Measurements from ENCODE around the gene SPSB2.

Gene SPSB2

GRCh38 chr12:6829536-6830220, 43.4 kb downstream of the SPSB2 start:
- no peak for DNase-seq

GRCh38 chr12:6828781-6829535, 44.1 kb downstream of the SPSB2 start:
- peak; percentile 86 for DNase-seq

GRCh38 chr12:6827982-6828780, 44.9 kb downstream of the SPSB2 start, which contains the start of gene P3H3:
P3H3 (plus strand) TSS chr12:6828407; CDS start chr12:6828441, 34 bp downstream.
- DNase-seq: peak; percentile 91

GRCh38 chr12:6827437-6827911, 45.6 kb downstream of the SPSB2 start:
- DNase-seq: peak; percentile 95

- DNase-seq: no peak
Measured at GRCh38 chr12:6826734-6827436, 46.2 kb downstream of the SPSB2 start.

- no peak for DNase-seq
Measured at GRCh38 chr12:6826125-6826733, 46.9 kb downstream of the SPSB2 start.

- peak; percentile 98 for DNase-seq
Measured at GRCh38 chr12:6825398-6826124, 47.5 kb downstream of the SPSB2 start.

- DNase-seq: no peak
Measured at GRCh38 chr12:6824901-6825381, 48.2 kb downstream of the SPSB2 start.

GRCh38 chr12:6824085-6824775, 48.9 kb downstream of the SPSB2 start:
- peak; percentile 0 for DNase-seq

- DNase-seq: no peak
Measured at GRCh38 chr12:6823182-6824084, 49.7 kb downstream of the SPSB2 start.

- no peak for DNase-seq
Measured at GRCh38 chr12:6822426-6823135, 50.5 kb downstream of the SPSB2 start.

- DNase-seq: peak; percentile 94
Measured at GRCh38 chr12:6821591-6822425, 51.3 kb downstream of the SPSB2 start, which contains the start of gene GPR162. GPR162 (plus strand) TSS chr12:6821821; CDS start chr12:6823899, 2,078 bp downstream.
